ENCODE measurements around the gene MCTP2.

Gene MCTP2

GRCh38 chr15:94247789-94248638 lies 16.7 kb downstream of the MCTP2 start:
- Histone ChIP-seq H3K4me3 (replicated peaks; ENCODE audit: insufficient read depth, low read length) (no peak overlapping the region), H3K27me3 (ENCODE audit: insufficient read depth, poor library complexity, severe bottlenecking) (no peaks in the 10 kb centered on the region), H3K27ac (replicated peaks) (no peak overlapping the region)
- TF ChIP-seq GABPA (IDR thresholded peaks at IDR 0.05; ENCODE audit: low read depth) (no peak), CTCF (IDR thresholded peaks at IDR 0.05; ENCODE audit: insufficient read depth, low read length) (no peak), SPI1 (IDR thresholded peaks at IDR 0.05; ENCODE audit: borderline replicate concordance, low read depth) (no peak), POLR2AphosphoS5 (IDR thresholded peaks at IDR 0.05; ENCODE audit: low read depth) (no peak), REST (IDR thresholded peaks at IDR 0.05; ENCODE audit: insufficient replicate concordance, low read depth) (no peak)
- no peak for DNase-seq (ENCODE audit: low read depth in 1 of 2, low spot score in 1 of 2)

GRCh38 chr15:94250801-94251200 lies 19.4 kb downstream of the MCTP2 start:
- TF ChIP-seq CTCF (IDR thresholded peaks at IDR 0.05; ENCODE audit: insufficient read depth, low read length) (no peak), SPI1 (IDR thresholded peaks at IDR 0.05; ENCODE audit: borderline replicate concordance, low read depth) (no peak), REST (IDR thresholded peaks at IDR 0.05; ENCODE audit: insufficient replicate concordance, low read depth) (no peak), POLR2AphosphoS5 (IDR thresholded peaks at IDR 0.05; ENCODE audit: low read depth) (no peak), GABPA (IDR thresholded peaks at IDR 0.05; ENCODE audit: low read depth) (no peak)
- H3K4me3 ChIP-seq (replicated peaks; ENCODE audit: insufficient read depth, low read length): no peak overlapping the region
- H3K27me3 ChIP-seq (ENCODE audit: insufficient read depth, poor library complexity, severe bottlenecking): no peaks in the 10 kb centered on the region
- DNase-seq (ENCODE audit: low read depth in 1 of 2, low spot score in 1 of 2): no peak
- H3K27ac ChIP-seq (replicated peaks): no peak overlapping the region

- no peak for DNase-seq (ENCODE audit: low read depth in 1 of 2, low spot score in 1 of 2)
- H3K27ac ChIP-seq (replicated peaks): no peak overlapping the region
- no peak overlapping the region for H3K4me3 ChIP-seq (replicated peaks; ENCODE audit: insufficient read depth, low read length)
- TF ChIP-seq CTCF (IDR thresholded peaks at IDR 0.05; ENCODE audit: insufficient read depth, low read length) (no peak), REST (IDR thresholded peaks at IDR 0.05; ENCODE audit: insufficient replicate concordance, low read depth) (no peak), POLR2AphosphoS5 (IDR thresholded peaks at IDR 0.05; ENCODE audit: low read depth) (no peak), GABPA (IDR thresholded peaks at IDR 0.05; ENCODE audit: low read depth) (no peak), SPI1 (IDR thresholded peaks at IDR 0.05; ENCODE audit: borderline replicate concordance, low read depth) (no peak)
- no peaks in the 10 kb centered on the region for H3K27me3 ChIP-seq (ENCODE audit: insufficient read depth, poor library complexity, severe bottlenecking)
Observed at GRCh38 chr15:94252223-94252766, 20.9 kb downstream of the MCTP2 start.
